ENCODE results near the gene FUS.
A peak's percentile ranks its signal among the peaks of the same experiment; 100 is the strongest.

FUS gene

GRCh38 chr16:31179747-31180459 is at the start of gene FUS:
FUS (plus strand) TSS chr16:31180139; CDS start chr16:31180215, 76 bp downstream.
- peak; percentile 74 for DNase-seq (ENCODE audit: low read depth)
- TF ChIP-seq, protein P1, sequence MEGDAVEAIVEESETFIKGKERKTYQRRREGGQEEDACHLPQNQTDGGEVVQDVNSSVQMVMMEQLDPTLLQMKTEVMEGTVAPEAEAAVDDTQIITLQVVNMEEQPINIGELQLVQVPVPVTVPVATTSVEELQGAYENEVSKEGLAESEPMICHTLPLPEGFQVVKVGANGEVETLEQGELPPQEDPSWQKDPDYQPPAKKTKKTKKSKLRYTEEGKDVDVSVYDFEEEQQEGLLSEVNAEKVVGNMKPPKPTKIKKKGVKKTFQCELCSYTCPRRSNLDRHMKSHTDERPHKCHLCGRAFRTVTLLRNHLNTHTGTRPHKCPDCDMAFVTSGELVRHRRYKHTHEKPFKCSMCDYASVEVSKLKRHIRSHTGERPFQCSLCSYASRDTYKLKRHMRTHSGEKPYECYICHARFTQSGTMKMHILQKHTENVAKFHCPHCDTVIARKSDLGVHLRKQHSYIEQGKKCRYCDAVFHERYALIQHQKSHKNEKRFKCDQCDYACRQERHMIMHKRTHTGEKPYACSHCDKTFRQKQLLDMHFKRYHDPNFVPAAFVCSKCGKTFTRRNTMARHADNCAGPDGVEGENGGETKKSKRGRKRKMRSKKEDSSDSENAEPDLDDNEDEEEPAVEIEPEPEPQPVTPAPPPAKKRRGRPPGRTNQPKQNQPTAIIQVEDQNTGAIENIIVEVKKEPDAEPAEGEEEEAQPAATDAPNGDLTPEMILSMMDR (IDR thresholded peaks at IDR 0.05; ENCODE audit: low read depth, low read length, missing control alignments) = no peak
- peak within 1 kb of the TSS; percentile 94 for H3K4me3 ChIP-seq (ENCODE audit: low read depth, low read length)
- in situ Hi-C loops (cut with HindIII; ENCODE audit: low sequenced_read_pairs) = no loop called here

GRCh38 chr16:31130336-31130891 is 49.5 kb upstream of the FUS start:
- in situ Hi-C loops (cut with HindIII; ENCODE audit: low sequenced_read_pairs) = no loop called here
- no peak overlapping the region for H3K4me3 ChIP-seq (ENCODE audit: low read depth, low read length)
- TF ChIP-seq, protein P1 (IDR thresholded peaks at IDR 0.05; ENCODE audit: low read depth, low read length, missing control alignments) = no peak
- DNase-seq (ENCODE audit: low read depth) = no peak

GRCh38 chr16:31130899-31131298 is 49.0 kb upstream of the FUS start:
- TF ChIP-seq, protein P1 (IDR thresholded peaks at IDR 0.05; ENCODE audit: low read depth, low read length, missing control alignments) = no peak
- no peak overlapping the region for H3K4me3 ChIP-seq (ENCODE audit: low read depth, low read length)
- no peak for DNase-seq (ENCODE audit: low read depth)
- in situ Hi-C loops (cut with HindIII; ENCODE audit: low sequenced_read_pairs) = no loop called here

GRCh38 chr16:31131416-31131815 is 48.5 kb upstream of the FUS start:
- no peak for DNase-seq (ENCODE audit: low read depth)
- H3K4me3 ChIP-seq (ENCODE audit: low read depth, low read length) = no peak overlapping the region
- TF ChIP-seq, protein P1 (IDR thresholded peaks at IDR 0.05; ENCODE audit: low read depth, low read length, missing control alignments) = no peak
- in situ Hi-C loops (cut with HindIII; ENCODE audit: low sequenced_read_pairs) = no loop called here

DNA sequence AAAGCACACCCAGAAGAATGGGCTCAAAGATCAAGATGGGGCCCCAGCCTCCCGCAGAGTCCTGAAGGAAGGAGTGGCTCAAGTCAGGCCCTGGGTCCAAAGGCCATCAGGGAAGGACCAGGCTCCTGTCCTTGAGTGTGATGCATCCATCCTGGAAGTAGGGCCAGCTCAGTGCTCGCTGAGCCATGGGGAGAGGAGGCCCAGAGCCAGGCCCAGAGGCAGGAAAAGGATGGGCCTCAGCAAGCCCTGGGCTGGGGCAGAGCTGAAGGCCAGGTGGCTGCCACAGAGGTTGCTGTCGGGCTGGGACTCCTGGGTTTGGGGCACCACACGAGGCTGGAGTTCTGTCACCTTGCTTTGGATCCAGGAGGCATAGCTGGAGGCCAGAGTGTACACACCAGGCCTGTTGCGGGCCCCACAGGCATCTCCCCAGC is 48.1 kb upstream of the FUS start:
- no peak overlapping the region for H3K4me3 ChIP-seq (ENCODE audit: low read depth, low read length)
- no peak for DNase-seq (ENCODE audit: low read depth)
- TF ChIP-seq, protein P1 (IDR thresholded peaks at IDR 0.05; ENCODE audit: low read depth, low read length, missing control alignments) = no peak
- in situ Hi-C loops (cut with HindIII; ENCODE audit: low sequenced_read_pairs) = no loop called here

DNA sequence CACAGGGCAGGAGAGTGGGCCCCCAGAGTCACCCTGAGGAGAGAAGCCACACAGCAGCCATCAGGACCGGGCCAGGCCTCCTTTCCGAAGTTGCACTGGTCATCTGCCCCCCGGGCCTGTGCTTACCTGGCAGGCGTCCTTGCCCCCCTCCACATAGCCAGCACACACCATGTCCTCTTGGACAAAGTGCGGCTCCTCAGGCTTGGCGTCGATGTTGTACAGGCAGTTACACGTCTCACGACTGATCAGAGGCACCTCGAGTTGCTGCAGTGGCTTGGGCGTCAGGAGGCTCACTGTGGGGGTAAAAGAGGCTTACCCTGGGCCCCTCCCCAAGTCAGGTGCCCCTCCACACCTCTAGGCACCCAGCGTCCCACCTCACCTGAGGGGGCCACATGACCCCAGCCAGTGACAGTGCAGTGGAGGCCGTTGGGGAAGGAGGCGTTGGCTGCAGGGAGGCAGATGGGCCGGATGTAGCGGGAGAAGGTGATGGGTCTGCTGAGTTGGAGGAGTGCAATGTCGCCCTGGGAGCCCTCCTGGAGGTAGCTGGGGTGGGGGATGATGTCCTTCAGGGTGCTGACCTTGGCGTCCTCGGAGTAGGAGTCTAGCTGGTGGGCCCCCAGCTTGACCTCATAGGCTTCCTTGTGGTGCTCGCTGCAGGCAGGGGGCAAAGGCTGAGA is 47.5 kb upstream of the FUS start:
- DNase-seq (ENCODE audit: low read depth) = no peak
- H3K4me3 ChIP-seq (ENCODE audit: low read depth, low read length) = no peak overlapping the region
- in situ Hi-C loops (cut with HindIII; ENCODE audit: low sequenced_read_pairs) = no loop called here
- TF ChIP-seq, protein P1 (IDR thresholded peaks at IDR 0.05; ENCODE audit: low read depth, low read length, missing control alignments) = no peak

Data from astrocyte of the cerebellum (primary cell).